Subcutaneous adipose tissue (tissue), 4 donors: Measurements from ENCODE around the gene IL18R1. TPM values are rescaled to one million over a fixed set of nuclear protein-coding genes. Genes with fewer than 3 reads are reported as not detected.

ENCODE experiments used
- CTCF ChIP-seq: fragments of 450-650 bp; IDR thresholded peaks from one replicate; pipeline ENCODE4 v1.5.1; 2016; ENCODE audit warnings: low read depth, mild to moderate bottlenecking, control low read depth, antibody characterized with exemption, moderate library complexity
- total RNA-seq, 4 donors: library from RNA; depleted of rRNA; stranded (reverse); fragments of >200 nt; gene quantifications; one replicate each; pipeline ENCODE4 v1.1.0, GENCODE V29; 2016

IL18R1 gene
- total RNA-seq, 4 donors from 2014 or later, result 12.6 to 24.9 (median 21.2) TPM

- no peak for TF ChIP-seq CTCF
Observed at GRCh38 chr2:102346381-102347130, 9.0 kb upstream of the IL18R1 start.

GRCh38 chr2:102350137-102350793, 5.3 kb upstream of the IL18R1 start:
- TF ChIP-seq CTCF, result no peak

- TF ChIP-seq CTCF, result no peak
Observed at GRCh38 chr2:102356381-102356712, 751 bp downstream of the IL18R1 start.

DNA sequence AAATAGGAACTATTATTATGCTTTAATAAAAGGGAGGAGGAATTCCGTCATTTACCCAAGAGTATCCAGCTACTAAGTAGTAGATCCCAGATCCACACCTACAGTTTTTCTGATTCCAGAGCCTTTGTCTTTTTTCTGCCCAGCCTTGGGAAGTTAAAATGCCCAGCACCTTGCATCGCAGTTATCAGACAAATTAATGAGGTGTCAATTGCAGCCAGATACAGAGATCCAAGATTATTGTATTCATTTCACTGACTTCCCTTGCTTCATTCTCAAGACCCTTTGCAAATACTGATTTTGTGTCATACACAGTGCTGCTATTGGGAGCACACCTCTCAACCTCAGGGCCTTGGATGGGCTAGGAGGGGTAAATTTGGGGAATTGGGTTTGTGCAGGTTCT, 1.1 kb downstream of the IL18R1 start:
- no peak for TF ChIP-seq CTCF

DNA sequence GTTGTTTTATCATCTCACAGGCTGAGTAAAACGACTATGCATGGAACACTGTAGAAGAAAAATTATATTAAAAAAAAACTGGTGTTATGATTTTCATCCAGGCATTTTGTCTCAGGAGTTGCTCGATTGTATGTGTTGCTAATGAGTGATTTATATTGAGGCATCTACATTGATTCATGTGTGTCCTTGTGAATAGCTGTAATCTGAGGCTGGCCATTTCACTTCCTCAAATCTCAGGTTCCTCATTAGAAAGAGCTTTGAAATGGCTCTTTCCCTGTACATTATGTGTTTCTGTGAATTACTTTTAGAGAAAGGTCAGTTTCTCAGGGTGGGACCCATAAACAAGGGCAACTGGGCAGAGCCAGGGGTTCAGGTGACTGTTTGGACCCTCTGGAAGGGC, 2.3 kb downstream of the IL18R1 start:
- no peak for TF ChIP-seq CTCF

- TF ChIP-seq CTCF, result no peak
Observed at GRCh38 chr2:102358496-102358895, 2.9 kb downstream of the IL18R1 start.

DNA sequence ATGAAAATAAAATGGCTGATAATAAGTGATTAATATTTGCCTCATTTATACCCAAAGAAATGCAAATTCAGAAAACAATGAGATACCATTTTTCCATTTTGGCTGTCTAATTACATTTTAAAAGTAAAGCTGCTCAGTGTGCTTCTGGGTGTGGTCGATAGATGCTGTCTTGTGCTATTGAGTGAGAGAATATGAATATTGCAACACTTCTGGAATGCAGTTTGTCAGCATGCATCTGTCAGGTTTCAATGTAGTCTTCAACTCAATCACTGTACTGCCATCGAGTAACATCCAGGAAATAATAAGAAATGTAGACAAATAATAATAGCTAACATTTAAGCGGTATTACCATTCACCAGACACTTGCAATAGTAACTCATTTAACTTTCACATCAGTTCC, 3.9 kb downstream of the IL18R1 start:
- TF ChIP-seq CTCF, result no peak
